Suprapubic skin (tissue), 4 donors: ENCODE results near the gene DTNB. TPM values are rescaled to one million over a fixed set of nuclear protein-coding genes. Genes with fewer than 3 reads are reported as not detected.
"Not testable (repeated sequence)": the region's sequence is repeated elsewhere in the genome, so short reads cannot be mapped to it uniquely, and the experiment has no call there.

Source experiments
- DNase-seq, 2 donors: peaks; one replicate each; pipeline ENCODE4 v3.0.0-alpha.2; 2019; ENCODE audit warnings: low spot score in 2 of 2
- H3K27ac ChIP-seq: fragments of 200-600 bp; sonication (generic); one replicate; pipeline ENCODE4 v1.5.1; 2019
- H3K27me3 ChIP-seq: fragments of 200-600 bp; sonication (generic); one replicate; pipeline ENCODE4 v1.5.1; 2019
- H3K36me3 ChIP-seq: fragments of 200-600 bp; sonication (generic); one replicate; pipeline ENCODE4 v1.5.1; 2019
- H3K4me1 ChIP-seq: fragments of 200-600 bp; sonication (generic); one replicate; pipeline ENCODE4 v1.5.1; 2019
- H3K4me3 ChIP-seq: fragments of 200-600 bp; sonication (generic); one replicate; pipeline ENCODE4 v1.5.1; 2019; ENCODE audit warnings: mild to moderate bottlenecking
- H3K9me3 ChIP-seq: fragments of 200-600 bp; sonication (generic); one replicate; pipeline ENCODE4 v1.5.1; 2019
- EP300 ChIP-seq: sonication (generic); formaldehyde crosslinking; IDR thresholded peaks from one replicate; pipeline ENCODE4 v1.6.1; 2017; ENCODE audit warnings: antibody characterized with exemption
- POLR2A ChIP-seq, 2 donors: fragments of 450-650 bp; IDR thresholded peaks; one replicate each; pipeline ENCODE4 v1.6.1; 2017; ENCODE audit warnings: antibody characterized with exemption in 2 of 2, mild to moderate bottlenecking in 2 of 2, moderate library complexity in 2 of 2
- POLR2AphosphoS5 ChIP-seq, 3 donors: sonication (generic); formaldehyde crosslinking; IDR thresholded peaks; one replicate each; pipeline ENCODE4 v1.6.1; 2017; ENCODE audit warnings: antibody characterized with exemption in 3 of 3
- WGBS: methylation state at CpG from one replicate; pipeline ENCODE4 v1.1.5; 2018; 5-methylcytosine and 5-hydroxymethylcytosine counted together
- total RNA-seq, 4 donors: library from RNA; depleted of rRNA; stranded (reverse); fragments of >200 nt; gene quantifications; one replicate each; pipeline ENCODE4 v1.1.0, GENCODE V29; 2016
- TF ChIP-seq, protein P1 (sequence below), 2 donors: fragments of 200-600 bp in 1 of 2; fragments of 450-650 bp in 1 of 2; sonication (generic) in 1 of 2; IDR thresholded peaks; one replicate each; pipeline ENCODE4 v1.5.1; 2016 to 2019; ENCODE audit warnings: antibody characterized with exemption in 2 of 2, mild to moderate bottlenecking in 1 of 2, moderate library complexity in 1 of 2

DTNB gene
- total RNA-seq, 4 donors from 2014 or later = 11.8 to 40.1 (median 24.1) TPM

- Histone ChIP-seq H3K9me3 (no peaks in the 10 kb centered on the region), H3K27ac (no peak overlapping the region), H3K36me3 (no peaks in the 10 kb centered on the region), H3K4me3 (no peak overlapping the region), H3K27me3 (no peaks in the 10 kb centered on the region), H3K4me1 (no peaks in the 10 kb centered on the region)
- no peak for DNase-seq
- WGBS = 95% methylated on average over 6 of the region's 6 CpGs
- TF ChIP-seq EP300 (no peak), POLR2A (IDR thresholded peaks at IDR 0.05) (no peak), POLR2AphosphoS5 (IDR thresholded peaks at IDR 0.05) (no peak)
- TF ChIP-seq, protein P1, sequence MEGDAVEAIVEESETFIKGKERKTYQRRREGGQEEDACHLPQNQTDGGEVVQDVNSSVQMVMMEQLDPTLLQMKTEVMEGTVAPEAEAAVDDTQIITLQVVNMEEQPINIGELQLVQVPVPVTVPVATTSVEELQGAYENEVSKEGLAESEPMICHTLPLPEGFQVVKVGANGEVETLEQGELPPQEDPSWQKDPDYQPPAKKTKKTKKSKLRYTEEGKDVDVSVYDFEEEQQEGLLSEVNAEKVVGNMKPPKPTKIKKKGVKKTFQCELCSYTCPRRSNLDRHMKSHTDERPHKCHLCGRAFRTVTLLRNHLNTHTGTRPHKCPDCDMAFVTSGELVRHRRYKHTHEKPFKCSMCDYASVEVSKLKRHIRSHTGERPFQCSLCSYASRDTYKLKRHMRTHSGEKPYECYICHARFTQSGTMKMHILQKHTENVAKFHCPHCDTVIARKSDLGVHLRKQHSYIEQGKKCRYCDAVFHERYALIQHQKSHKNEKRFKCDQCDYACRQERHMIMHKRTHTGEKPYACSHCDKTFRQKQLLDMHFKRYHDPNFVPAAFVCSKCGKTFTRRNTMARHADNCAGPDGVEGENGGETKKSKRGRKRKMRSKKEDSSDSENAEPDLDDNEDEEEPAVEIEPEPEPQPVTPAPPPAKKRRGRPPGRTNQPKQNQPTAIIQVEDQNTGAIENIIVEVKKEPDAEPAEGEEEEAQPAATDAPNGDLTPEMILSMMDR (IDR thresholded peaks at IDR 0.05) = no peak
These were observed 258.6 kb downstream of the DTNB start for GRCh38 chr2:25414781-25415180.

GRCh38 chr2:25413409-25413808 lies 260.0 kb downstream of the DTNB start:
- not testable (repeated sequence) for H3K27ac ChIP-seq, H3K9me3 ChIP-seq, H3K36me3 ChIP-seq, H3K27me3 ChIP-seq, H3K4me1 ChIP-seq, H3K4me3 ChIP-seq, DNase-seq
- WGBS = 98% methylated on average over 7 of the region's 7 CpGs

GRCh38 chr2:25411753-25412152 lies 261.6 kb downstream of the DTNB start:
- no peaks in the 10 kb centered on the region for H3K9me3 ChIP-seq

GRCh38 chr2:25411281-25411680 lies 262.1 kb downstream of the DTNB start:
- Histone ChIP-seq H3K27ac (no peak overlapping the region), H3K9me3 (no peaks in the 10 kb centered on the region), H3K36me3 (no peaks in the 10 kb centered on the region), H3K4me1 (no peaks in the 10 kb centered on the region), H3K27me3 (no peaks in the 10 kb centered on the region), H3K4me3 (no peak overlapping the region)
- no peak for DNase-seq
- 72% methylated on average over 8 of the region's 8 CpGs for WGBS
- TF ChIP-seq, protein P1 (IDR thresholded peaks at IDR 0.05) = no peak
- no peak for TF ChIP-seq POLR2A (IDR thresholded peaks at IDR 0.05)
- TF ChIP-seq POLR2AphosphoS5 (IDR thresholded peaks at IDR 0.05) = no peak
- no peak for TF ChIP-seq EP300

More at GRCh38 chr2:25411753-25412152, 261.6 kb downstream of the DTNB start:
- Histone ChIP-seq H3K36me3 (no peaks in the 10 kb centered on the region), H3K4me3 (no peak overlapping the region), H3K27me3 (no peaks in the 10 kb centered on the region), H3K4me1 (no peaks in the 10 kb centered on the region), H3K27ac (no peak overlapping the region)
- no peak for DNase-seq
- 78% methylated on average over 6 of the region's 6 CpGs for WGBS
- TF ChIP-seq EP300 (no peak), POLR2AphosphoS5 (IDR thresholded peaks at IDR 0.05) (no peak), POLR2A (IDR thresholded peaks at IDR 0.05) (no peak)
- TF ChIP-seq, protein P1 (IDR thresholded peaks at IDR 0.05) = no peak

DNA sequence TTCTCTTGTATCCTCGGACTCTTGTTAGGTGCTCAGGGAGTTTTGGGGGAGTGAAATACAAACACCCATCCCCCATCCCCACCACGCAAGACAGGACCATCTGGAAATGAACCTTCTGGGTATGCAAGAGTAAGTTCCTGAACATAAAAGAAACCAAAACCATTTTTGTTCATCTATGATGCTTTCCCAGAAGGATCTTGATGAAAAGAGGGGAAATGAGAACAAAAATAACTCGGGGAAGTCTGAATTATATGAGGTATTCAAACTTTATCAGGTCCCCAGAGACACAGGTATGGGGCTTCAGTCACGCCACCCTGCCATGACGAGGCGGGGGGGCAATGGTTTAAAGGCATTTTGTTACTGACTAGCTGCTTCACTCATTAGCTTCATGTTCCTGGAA lies 263.0 kb downstream of the DTNB start:
- 71% methylated on average over 6 of the region's 6 CpGs for WGBS
- TF ChIP-seq, protein P1 (IDR thresholded peaks at IDR 0.05) = no peak
- TF ChIP-seq POLR2A (IDR thresholded peaks at IDR 0.05) = no peak
- TF ChIP-seq POLR2AphosphoS5 (IDR thresholded peaks at IDR 0.05) = no peak
- no peak for TF ChIP-seq EP300

DNA sequence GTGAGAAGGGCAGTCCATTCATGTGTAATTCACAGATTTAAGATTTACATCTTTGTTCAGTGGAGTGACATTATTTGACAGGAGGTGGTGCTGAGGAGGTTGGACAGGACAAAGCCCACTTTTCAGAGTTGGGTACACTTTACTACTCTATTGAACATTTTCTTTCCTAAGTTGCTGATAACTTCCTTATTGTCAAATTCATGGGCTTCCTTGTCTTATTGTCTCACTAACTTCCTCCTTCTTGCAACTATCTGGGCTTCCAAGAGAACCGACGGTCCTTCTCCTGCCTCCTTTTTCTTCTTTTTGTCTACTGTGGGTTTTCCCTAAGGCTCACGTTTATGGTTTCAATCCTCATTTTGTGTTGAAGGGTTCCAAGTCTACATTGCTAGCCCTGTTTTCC lies 263.9 kb downstream of the DTNB start:
- Histone ChIP-seq H3K4me1 (no peaks in the 10 kb centered on the region), H3K4me3 (no peak overlapping the region), H3K36me3 (no peaks in the 10 kb centered on the region), H3K27me3 (no peaks in the 10 kb centered on the region), H3K9me3 (no peaks in the 10 kb centered on the region), H3K27ac (no peak overlapping the region)
- TF ChIP-seq POLR2AphosphoS5 (IDR thresholded peaks at IDR 0.05) = no peak
- no peak for TF ChIP-seq POLR2A (IDR thresholded peaks at IDR 0.05)
- TF ChIP-seq EP300 = no peak
- TF ChIP-seq, protein P1 (IDR thresholded peaks at IDR 0.05) = no peak
- 81% methylated on average over 3 of the region's 3 CpGs for WGBS
- DNase-seq = no peak

More for the DNA sequence above, 263.0 kb downstream of the DTNB start:
- Histone ChIP-seq H3K36me3 (no peaks in the 10 kb centered on the region), H3K9me3 (no peaks in the 10 kb centered on the region), H3K27ac (no peak overlapping the region), H3K4me1 (no peaks in the 10 kb centered on the region), H3K27me3 (no peaks in the 10 kb centered on the region), H3K4me3 (no peak overlapping the region)
- DNase-seq = no peak
